NCI-H446 (cell line): ENCODE results near the gene APBB2.
"Not testable (repeated sequence)": the region's sequence is repeated elsewhere in the genome, so short reads cannot be mapped to it uniquely, and the experiment has no call there.

Experiments used
- DNase-seq, 2 experiments: peaks; one replicate each; lab custom pipeline; 2025; lab: John Stamatoyannopoulos, UW

APBB2 gene

DNA sequence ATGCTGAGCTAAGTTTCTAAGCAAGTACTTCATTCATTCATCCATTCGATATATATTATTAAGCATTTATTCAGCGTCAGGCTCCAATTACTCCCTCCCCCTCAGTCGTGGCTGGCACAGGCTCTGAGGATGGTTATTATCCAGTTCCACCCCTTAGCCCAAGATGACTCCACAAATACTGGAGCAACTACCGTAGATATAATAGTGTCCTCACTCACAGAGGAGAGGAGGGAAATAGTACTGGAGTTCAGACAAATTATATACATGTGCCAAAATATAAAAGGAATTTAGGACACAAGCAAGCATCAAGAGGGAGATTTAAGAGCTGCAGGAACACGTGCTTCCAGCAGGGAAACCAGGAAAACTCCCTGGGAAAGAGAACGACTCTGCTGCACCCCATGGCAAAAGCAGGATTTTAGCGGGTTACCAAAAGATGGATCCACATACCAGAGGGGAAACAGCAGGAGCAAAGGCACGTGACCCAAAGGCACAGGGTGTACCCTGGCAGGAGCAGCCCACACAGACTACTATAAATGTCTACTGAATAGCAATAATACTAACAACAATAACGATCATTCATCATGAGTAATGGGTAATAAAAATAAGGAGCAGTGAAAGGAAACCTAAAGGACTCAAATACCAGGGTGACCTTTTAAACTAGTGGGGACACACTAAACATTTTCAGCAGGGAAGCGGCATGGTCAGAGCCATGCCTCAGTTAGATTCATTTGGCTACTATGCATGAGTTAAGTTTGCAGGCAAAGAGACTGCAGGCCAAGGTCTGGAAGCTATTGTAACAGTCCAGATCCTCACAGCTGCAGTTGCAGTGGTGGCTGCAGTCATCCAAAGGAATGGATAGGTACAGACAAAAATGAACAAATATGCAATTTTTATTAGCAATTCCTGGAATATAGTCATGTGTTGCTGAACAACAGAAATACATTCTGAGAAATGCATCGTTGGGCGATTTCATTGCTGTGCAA is 153.7 kb downstream of the APBB2 start:
- no peak for DNase-seq

DNA sequence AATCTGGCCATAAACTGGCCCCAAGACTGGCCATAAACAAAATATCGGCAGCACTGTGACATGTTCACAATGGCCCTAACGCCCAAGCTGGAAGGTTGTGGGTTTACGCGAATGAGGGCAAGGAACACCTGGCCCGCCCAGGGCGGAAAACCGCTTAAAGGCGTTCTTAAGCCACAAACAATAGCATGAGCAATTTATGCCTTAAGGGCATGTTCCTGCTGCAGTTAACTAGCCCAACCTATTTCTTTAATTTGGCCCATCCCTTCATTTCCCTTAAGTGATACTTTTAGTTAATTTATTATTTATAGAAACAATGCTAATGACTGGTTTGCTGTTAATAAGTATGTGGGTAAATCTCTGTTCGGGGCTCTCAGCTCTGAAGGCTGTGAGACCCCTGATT is 154.9 kb downstream of the APBB2 start:
- not testable (repeated sequence) for DNase-seq

DNA sequence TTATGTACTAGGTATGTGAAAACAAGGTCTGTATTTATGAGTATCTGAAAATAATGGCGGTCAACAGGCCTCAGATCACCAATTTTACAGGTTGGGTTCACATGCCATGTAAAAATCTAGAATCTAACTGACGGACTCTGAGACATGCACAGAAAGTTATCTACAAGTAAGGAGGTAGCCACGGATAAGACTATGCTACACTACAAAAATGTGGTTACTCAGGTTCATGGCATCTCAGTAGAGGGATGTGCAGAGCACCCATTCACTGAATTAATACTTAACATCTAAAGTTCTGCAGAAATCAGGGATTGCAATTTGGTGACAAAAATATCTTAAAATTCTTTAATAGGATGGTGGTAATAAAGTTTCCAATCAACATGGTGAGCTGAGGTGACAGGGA is 155.9 kb downstream of the APBB2 start:
- no peak for DNase-seq

DNA sequence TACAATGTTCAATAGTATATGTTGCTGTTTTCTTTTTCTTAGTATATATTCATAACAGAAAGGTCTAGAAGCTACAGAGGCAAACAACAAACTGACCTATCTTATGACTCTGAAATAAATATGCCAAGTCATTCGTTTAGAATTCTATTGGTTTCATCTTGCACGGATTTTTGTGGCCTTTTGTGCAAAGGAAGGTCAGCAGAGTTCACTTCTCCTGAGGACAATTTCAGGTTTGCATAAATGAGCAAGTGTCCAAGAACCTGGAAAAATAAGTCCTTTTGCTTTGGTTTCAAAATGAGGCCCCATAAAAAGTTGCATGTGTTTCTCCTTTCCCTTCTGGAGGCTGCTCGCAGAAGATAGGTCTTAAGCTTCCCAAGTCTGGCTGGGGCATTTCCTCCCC is 156.9 kb downstream of the APBB2 start:
- DNase-seq, result no peak

DNA sequence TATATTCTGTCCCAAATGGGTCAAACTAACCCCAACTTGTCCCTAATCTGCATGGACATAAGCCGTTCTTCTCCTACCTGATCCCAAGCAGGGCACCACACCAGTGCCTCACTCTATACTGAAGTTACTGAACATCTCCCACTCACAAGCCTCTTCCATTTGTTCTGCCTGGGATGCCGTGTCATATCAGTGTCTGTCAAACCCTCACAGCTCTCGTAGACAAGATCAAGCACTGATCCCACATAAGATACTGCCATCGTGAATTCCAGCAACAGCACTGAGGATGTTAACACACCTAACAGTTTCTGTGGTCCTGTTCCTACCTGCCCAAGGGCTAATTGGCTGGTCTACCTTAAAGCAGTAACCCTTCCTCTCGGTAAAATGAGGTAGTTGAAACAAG is 162.1 kb downstream of the APBB2 start:
- DNase-seq, result no peak

DNA sequence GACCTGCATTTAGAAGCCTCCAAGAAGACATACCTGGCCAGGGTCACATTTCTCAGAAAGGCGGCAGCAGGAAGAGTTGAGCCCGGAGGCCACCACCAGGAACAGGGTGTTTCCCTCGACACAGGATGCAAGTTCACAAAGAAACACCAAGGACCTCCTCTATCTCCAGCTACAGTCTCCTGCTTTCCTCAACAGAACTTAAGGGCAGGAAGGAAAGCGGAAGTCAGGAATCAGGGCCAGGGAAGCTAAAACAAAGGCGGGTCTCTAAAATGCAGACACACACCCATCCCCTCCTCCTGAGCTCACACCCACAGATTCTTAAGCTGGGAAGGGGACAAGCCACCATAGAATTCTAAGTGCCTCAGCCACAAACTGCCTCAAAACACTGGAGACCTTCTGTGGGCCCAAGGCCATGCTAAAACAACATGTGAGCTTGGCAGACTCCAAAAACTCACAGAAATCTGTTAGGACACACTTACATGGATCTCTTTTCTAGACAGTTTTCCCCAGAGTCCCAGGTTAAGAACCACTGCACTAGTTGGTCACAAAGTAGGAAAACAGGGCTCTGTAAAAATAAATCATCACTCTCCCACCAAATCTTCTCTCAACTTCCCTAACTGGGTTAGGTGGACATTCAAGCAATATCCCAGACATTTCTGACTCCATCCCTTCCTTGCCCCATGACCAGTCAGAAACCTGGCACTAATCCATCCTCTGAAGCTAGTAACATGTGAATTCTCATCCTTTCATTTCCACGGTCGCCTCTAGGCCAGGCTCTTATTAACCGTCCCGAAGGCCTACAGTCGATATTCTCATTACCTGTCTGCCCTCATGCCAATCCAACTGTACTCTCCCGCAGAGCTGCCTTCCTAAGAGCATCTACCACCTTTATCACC is 163.2 kb downstream of the APBB2 start:
- no peak for DNase-seq

DNA sequence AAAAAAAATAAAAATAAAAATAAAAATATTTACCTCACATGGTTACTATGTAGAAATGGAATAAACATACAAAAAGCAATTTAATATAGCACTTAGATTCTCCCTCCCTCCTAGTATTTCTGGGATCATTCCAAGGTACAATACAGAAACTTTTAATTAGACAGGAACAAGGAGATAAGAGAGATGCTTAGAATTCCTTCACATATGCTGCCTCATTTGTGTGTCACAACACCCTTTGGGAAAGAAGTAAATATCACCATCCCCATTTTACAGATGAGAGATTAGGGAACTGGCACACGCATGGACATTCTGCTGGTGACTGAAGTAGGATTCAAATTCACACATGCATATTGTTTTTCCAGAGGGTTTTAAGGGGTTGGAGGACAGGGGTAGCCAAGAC is 164.2 kb downstream of the APBB2 start:
- no peak for DNase-seq

DNA sequence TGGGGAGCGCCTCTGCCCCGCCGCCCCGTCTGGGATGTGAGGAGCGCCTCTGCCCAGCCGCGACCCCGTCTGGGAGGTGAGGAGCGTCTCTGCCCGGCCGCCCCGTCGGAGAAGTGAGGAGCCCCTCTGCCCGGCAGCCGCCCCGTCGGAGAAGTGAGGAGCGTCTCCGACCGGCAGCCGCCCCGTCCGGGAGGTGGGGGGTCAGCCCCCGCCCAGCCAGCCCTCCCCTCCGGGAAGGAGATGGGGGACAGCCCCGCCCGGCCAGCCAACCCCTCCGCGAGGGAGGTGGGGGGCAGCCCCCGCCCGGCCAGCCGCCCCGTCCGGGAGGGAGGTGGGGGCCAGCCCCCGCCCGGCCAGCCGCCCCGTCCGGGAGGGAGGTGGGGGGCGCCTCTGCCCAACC is 165.2 kb downstream of the APBB2 start:
- not testable (repeated sequence) for DNase-seq

DNA sequence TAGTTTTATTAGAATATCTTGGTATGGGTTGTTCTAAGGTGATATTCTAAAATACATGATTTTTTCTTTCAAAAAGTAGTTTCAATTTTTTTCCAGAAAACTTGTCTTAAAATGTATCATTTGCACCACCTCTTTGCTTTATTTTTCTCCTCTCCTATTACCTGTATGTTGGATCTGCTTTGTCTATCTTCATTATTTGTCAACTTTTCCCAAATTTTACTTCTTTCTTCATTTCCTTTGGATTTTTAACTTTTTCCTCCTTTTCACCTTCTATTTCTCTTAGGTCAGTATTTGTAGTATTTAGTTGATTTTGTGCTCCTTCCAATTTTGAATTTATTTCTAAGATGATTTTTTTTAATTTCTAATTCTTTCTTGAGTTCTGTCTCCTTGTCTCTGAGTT is 169.6 kb downstream of the APBB2 start:
- DNase-seq, result no peak

DNA sequence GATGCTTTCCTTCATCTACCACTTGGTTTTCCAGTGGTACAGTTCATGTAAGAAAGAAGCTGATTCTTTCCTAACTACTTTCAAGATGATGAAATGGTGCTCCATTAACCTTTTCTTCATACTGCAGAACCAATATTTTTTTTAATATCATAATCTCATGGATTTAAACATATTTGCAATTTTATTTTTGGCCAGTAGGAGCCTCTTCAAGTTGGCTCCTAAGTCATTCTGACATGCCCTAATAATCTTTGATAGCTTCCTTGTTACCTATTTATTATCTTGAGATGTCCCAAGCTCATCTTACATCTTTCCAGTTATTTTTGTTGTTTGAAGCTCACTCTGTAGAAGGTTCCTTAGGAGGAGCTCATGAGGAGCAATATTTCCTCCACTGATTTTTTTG is 170.2 kb downstream of the APBB2 start:
- DNase-seq, result no peak

DNA sequence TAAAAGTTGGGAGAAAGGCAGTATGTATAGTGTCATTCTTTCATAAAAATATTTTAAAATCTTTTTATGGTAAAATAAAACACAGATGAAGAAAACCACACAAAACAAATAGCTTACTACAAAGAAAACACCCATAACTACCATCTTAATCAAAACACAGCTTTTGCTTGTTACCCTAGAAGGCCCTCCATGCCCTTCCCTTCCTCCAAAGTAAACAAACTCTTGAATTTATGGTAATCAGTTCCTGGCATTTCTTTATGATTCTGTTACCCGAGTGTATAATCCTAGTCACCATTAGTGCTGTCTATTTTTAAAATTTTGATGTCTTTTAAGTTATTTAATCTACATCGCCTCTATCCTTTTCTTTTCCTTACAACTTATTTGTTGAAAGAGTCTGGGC is 170.9 kb downstream of the APBB2 start:
- no peak for DNase-seq

DNA sequence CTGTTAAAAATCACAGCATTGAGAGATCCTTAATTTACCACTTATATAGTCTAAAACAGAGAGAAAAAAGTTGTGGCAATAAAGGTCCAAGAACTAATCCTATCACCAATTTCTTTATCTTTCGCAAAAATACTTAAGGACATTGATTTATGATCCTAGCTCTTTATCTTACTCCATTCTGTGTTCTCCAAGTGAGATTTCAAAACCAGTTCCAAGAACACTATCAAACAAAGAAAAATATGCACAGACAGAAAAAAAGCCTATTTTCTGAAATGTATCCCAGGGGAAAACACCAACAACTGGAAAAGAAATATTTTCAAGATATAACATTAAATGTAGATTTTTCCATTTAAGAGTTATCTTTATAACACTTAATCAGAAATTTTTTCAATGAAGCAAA is 172.8 kb downstream of the APBB2 start:
- no peak for DNase-seq

DNA sequence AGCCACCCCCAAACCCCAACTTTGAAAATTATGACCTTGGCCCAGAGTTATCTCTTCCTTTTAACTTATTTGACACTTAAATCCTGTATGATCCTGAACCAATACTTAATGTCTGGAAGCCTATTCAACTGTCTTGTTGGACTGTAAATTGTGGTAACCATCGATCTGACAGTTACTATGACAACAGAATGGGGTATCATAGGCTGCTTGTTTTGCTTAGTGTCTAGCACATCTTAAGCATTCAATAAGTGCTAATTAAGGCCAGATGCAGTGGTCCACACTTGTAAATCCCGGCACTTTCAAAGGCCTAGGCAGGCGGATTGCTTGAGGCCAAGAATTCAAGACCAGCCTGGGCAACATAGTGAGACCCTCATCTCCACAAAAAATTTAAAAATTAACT is 175.0 kb downstream of the APBB2 start:
- no peak for DNase-seq

DNA sequence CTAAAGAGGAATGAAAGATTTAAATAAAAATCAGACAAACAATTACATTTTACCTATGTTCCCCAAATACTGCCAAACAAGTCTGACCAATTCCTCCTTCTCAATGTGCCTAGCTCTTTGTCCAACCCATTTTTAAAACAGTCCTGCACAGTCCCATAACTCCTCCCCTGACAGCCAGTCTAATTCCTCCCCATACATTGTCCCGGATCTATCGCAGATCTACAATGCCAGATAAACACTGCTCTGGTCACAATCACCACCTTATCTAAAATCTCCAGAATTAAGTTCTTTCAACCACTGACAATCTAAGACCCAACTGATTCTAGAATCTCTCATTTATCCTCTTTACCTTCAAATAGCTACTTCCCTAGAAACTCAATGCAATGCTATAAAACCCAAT is 176.0 kb downstream of the APBB2 start:
- DNase-seq, result no peak

DNA sequence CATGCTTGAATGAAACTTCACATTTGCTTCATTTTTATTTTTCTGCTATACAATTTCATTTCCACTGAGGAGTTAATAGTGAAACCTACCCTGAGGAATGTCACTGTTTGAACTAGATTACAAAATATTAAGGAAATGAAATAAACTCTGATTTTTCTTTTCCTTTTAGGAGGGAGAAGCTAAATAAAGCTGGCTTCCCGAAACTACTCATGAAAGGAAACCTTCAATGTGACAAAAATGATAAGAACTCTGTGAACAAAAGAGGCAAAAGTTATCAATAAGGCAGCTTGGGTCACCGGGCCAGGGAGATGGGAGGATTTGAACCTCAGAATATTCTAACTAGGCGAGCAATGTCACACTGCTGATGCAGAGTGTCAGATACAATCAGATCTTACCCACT is 185.2 kb downstream of the APBB2 start:
- DNase-seq, result no peak

DNA sequence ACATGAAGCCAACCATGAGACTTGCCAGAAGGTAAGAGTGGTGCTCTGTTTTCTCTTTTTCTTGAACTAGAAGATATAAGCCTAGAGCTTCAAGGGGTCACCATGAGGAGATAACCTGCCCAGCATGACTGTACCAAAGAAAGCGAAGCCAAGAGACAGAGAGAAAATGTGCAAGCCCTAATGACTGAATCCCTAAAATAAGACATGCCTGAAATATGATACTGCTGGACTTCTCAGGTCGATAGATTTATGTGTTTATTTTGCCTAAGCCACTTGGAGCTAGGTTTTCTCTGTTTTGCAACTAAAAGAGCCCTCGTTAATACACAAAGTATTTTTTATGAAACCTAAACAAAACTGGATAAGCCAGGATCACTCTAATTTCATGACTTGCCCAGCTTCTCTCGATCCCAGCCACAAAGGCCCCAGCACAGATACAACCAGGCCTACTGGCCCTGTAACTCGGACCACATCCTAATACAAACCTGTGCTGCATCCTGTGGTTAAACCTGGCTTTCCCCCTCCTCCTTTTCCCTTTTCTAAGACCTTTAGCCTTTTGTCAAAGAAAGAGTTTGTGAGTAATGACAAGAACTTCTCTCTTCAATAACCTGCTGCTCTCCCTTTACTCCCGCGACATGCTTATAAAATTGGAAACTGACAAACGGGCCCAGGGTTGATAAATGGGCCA is 185.8 kb downstream of the APBB2 start:
- DNase-seq, result no peak

DNA sequence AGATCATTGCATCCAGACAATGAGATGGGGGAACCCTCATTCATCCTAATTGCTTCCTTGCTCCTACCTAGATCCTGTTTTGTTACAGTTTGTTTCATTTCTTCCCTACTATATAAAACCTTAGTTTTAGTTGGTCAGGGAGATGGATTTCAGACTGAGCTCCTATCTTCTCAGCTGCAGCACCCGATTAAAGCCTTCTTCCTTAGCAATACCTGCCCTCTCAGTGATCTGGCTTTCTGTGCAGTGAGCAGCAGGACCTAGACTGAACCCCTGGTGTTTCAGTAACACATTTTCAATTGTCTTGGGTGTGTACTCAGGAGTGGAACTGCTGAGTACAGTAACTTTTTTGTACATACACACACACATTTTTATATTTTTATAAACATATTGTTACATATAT is 187.4 kb downstream of the APBB2 start:
- no peak for DNase-seq

DNA sequence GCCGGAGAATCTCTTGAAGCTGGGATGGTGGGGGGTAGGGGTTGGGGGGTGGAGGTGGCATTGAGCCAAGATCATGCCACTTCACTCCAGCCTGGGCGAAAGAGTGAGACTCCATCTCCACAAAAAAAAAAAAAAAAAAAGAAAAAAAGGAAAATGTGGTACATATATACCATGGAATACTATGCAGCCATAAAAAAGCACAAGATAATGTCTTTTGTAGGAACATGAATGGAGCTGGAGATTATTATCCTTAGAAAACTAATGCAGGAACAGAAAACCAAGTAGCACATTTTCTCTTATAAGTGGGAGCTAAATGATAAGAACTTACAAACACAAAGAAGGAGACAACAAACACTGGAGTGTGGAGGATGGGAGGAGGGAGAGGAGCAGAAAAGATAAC is 188.5 kb downstream of the APBB2 start:
- DNase-seq, result no peak

DNA sequence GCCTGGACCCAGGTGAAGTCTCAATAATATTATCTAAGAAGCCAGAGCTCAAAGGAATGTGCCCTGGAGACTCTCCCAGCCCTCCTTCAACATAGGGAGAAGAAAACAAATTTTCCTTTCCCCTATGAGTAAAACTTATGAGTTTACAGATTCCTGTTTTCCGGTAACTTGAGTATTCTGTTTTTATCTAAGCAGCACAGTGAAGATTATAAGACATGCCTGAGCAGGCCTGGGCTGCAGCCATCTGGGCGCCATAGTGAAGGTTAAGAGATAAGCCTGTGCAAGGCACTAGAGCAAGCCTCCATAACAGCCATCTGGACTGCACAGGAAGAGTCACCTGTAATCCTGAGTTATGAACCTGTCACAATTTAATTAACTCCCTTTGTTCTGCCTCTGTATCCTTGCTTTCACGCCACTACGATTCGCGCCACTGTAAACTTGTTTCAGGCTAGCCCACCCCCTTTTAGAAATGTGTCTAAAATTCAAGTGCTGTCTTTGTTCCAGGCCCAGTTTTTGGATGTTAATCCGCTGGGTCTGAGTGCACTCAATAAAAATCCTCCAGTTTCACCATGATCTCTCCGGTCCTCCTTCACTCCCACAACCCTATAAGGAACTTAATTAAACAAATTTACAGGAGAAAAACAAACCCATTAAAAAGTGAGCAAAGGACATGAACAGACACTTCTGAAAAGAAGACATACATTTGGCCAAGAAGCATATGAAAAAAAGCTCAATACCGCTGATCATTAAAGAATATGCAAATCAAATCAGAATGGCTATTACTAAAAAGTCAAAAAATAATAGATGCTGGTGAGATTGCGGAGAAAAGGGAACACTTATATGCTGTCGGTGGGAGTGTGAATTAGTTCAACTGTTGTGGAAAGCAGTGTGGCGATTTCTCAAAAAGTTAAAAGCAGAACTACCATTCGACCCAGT is 189.5 kb downstream of the APBB2 start:
- DNase-seq, result no peak

DNA sequence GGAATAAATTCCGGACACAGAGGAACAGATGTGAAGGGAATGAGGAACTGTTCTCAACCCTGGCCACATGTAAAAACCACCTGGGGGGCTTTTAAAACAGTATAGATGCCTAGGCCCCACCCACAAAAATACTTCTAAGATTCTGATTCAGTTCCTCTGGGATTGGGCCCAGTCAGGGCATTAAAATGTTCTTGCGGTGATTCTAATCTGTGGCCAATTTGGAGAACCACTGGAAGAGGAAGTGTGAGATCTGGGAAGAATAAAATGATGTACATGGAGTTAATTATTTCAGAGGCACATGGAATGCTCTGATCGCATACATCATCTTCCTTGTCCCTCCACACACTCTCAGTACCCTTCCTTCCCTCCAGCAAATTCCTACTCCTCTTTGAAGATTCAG is 192.2 kb downstream of the APBB2 start:
- DNase-seq, result no peak

DNA sequence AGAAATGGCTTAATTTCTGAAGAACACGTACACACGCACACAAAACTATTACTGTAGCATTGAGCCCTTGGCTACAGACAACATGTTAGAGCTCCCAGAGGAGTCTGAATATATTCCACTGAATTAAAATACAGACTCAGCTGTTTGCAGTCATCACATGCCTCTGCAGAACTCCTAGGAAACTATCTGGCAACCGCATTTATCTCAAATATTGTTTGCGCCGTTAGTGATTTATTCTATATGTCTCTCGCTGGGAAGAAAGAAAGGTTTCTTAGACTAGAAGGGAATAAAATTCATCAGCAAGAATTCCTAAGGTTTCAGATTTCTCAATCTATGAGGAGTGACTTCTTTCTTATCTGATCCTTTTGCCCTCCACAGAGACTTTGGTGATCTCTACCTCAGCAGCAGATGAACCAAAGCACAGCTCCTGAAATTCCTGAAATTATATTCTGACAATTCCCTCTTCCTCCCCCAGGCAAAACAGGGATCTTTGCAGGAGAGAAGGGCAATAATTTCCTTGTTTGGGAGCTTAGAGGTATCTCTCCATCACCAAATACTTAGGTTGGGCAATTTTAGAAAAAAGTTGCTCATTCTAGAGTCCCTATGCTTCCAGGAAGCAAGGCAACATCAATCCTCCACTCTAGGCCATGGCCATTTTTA is 199.2 kb downstream of the APBB2 start:
- DNase-seq, result no peak
